HG02840 (cell line): Measurements from ENCODE around the gene NT5DC3.

Experiments used
- ATAC-seq: cut with Tn5 transposase; IDR thresholded peaks from one replicate; pipeline ENCODE4 v1.9.1; 2021; ENCODE audit warnings: mild to moderate bottlenecking, moderate library complexity, moderate number of reproducible peaks; ENCODE audit not compliant: unreplicated experiment, low FRiP score

Gene NT5DC3

GRCh38 chr12:103833891-103834290 lies 7.1 kb downstream of the NT5DC3 start:
- no peak for ATAC-seq

GRCh38 chr12:103833095-103833775 lies 7.8 kb downstream of the NT5DC3 start:
- no peak for ATAC-seq

DNA sequence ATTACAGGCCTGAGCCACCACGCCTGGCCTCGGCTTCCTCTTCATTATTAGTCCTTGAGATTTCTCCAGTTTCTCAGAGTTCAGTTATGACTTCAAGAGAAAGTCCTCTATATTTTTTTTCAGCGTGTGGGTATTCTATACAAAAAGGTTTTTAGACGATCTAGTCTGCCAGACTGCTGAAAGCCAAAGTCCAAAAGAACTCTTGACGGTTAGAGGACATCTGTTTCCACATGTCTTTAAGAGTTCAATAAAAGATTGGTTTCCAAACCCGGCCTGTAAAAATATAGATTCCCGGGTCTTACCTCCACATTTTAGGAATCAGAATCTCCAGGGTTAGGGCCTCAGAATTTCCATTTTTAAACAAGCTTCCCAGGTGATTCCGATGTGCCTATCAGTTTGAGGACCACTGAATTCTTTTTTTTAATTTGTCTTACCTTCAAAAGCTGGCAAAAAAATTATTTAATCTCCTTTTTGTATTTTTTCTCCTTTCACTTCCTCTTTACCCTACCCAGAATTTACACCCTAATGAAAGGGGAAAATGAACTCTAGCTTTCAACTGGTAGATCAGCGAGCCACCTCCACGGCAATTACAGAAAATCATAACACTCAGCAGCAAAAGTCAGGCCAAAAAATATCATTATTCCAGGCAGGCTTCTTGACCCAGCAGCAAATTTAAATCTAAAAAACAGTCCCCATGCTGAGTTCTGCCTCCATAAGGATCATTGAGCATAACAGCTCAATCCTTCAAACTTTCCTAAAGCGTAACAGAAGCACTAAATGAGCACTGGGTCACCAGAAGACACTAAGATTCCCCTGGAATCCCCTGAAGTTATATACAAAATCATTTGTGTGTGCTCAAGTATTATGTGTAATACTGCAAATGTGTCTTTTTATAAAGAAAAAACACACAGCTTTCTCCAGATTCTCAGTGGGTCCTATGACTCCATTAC lies 8.7 kb downstream of the NT5DC3 start:
- ATAC-seq: no peak

GRCh38 chr12:103830730-103831320 lies 10.2 kb downstream of the NT5DC3 start:
- no peak for ATAC-seq

GRCh38 chr12:103830025-103830725 lies 10.9 kb downstream of the NT5DC3 start:
- no peak for ATAC-seq

DNA sequence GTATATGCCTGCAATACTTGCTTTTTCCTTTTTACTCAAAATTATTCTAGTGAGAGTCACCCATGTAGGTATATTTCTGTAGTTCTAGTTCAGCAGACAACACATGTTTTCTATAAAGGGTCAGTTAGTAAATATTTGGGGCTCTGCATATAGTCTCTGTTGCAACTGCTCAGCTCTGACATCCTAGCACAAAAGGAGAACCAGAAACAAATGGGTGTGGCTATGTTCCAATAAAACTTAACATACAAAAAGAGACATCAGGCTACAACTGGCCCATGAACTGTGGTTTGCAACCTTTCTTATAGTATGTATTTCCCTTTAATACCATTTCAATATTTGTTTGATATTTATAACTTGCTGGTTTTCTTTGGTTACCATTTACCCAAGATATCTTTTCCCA lies 11.9 kb downstream of the NT5DC3 start:
- ATAC-seq: no peak

DNA sequence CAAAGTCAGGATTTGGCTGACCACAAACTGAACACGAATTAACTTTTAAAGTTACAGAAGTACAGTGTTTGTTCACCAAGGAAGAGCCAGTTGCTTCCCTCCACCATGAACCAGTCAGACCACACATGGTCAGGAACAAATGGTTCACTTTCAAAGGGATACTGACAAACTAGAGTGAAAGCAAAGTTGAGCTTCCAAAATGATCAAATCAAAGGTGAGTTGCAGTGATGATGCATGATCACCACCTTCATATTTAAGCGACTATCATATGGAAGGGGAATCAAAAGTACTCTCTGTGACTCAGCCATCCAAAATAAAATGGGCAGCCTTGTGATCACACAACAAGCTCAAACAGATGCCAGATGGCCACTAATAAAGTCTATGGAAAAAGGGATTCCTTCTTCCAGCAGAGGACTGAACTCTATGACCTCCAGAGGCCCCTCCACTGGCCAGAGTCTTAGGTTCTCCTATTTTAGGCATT lies 13.1 kb downstream of the NT5DC3 start:
- ATAC-seq: no peak

DNA sequence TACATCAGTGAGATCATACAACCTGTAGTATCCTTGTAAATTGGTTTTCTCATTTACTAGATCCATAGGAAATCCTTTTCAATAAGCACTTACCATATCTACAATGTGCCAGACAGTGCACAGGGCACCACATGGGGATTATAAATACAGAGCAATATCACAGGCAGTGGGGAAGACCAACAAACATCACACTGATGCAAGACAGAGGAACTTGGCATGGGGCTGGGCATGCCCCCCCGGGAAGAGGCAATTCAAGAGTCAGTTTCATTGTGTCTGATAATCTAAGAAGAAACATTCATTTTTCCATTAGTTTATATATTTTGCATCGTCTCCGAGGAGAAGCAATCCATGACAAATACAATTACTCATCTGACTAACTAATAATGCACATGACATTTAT lies 16.2 kb downstream of the NT5DC3 start:
- no peak for ATAC-seq

DNA sequence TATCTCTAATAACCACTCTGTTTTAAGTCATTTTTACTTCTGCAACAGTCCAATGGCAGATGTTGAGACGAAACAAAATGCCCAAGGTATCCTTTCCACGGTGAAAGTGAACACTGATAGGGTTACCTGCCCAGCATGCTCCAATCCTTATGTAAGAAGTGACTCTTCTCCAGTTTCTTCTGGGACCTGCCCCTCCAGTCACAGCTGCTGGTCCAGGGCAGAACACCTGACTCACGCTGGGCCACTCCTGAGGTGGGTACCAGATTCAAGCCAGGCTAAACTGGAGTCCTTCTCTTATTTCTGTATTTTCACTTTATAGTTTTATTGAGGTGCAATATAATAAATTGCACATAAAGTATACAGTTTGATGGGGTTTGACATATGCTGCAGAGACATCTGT lies 16.7 kb downstream of the NT5DC3 start:
- ATAC-seq: no peak

DNA sequence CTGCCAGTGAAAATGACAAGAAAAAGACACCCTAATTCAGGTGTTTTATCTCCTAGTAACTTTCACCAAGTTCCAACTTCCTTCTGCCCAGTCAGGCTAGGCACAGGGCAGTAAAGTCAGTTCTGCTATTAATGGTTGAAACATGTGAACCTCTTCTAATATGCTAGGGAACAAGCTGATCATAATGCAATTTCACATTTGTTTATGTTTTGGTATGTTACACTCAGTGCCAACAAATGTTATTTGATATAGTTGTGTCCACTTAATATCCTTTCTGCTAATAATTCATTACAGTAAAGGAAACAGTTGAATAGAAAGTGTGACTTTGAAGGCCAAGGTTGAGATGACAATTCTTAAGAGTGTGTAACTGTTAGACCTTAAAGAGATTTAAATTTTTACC lies 17.2 kb downstream of the NT5DC3 start:
- ATAC-seq: no peak

DNA sequence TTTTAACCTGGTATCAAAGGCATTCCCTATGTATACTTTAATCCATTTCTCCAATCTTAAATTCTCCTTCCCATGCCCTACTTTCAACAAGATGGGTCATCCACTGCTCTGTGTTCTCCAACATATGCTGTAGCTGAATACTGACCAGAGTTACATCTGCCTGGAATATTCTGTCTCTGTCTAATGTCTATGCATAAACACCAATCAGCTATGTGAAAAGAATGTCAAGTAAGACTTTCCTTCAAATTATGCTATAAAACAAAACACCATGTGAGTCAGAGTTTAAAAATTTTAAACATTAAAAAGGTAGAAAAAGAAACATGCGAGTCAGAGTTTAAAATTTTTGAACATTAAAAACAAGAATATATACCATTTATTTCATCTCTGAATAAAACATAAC lies 19.3 kb downstream of the NT5DC3 start:
- no peak for ATAC-seq

DNA sequence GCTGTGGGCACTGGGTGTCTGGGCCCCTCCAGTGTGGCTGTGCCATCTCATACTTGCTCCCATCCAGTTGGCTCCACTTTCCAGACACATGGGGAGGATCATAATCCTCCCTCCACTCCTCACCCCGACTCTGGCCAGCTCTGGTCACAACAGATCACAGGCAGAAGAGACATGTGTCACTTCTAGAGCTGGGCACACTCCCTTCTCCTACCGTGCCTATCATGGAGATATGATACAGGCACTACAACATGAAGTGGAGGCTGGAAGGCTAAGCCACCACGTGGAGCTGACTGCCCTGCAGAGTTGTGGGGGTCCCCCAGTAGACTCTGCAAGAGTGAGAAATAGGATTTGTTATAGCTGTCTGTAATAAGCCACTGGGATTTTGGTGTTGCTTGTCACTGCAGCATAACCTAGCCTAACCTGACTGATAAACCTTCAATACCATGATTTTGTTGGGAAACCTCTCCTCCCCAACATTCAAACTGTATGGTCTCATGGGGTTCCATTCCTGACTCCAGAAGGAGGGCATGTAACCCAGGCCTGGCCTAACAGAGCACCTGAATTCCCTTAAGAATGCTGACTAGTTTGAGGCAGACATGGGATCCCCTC lies 20.0 kb downstream of the NT5DC3 start:
- ATAC-seq: no peak

DNA sequence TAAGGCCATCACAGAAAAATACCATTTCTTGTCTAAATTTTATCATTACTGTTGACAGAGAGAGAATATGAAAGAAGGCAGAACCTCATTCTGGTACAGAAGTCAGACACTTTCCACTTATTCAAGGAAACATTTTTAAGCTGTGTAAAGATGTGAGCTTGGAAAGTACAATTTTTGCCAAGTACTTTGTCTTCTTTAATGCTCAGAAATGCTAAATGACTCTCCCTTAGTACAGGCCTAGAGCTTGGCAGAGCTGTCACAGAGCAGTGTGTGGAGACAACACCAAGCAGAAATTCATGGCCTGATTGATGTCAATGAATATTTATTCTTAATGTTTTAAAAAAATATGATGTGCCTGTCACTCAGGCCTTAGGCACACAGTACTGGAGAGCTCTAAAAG lies 20.7 kb downstream of the NT5DC3 start:
- ATAC-seq: no peak

DNA sequence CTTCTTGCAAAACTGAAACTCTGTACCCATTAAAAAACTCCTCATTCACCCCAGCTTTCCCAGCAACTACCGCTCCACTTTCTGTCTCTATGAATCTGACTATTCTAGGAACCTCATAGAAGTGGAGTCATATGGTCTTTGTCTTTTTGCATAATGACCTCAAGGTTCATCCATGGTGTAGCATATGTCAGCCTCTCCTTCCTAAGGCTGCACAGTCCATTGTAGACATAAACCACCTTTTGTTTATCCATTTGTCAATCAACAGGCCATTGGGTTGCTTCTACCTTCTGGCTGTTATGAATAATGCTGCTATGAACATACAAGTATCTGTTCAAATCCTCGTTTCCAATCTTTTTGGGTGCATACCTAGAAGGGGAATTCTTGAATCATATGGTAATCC lies 21.1 kb downstream of the NT5DC3 start:
- ATAC-seq: no peak

DNA sequence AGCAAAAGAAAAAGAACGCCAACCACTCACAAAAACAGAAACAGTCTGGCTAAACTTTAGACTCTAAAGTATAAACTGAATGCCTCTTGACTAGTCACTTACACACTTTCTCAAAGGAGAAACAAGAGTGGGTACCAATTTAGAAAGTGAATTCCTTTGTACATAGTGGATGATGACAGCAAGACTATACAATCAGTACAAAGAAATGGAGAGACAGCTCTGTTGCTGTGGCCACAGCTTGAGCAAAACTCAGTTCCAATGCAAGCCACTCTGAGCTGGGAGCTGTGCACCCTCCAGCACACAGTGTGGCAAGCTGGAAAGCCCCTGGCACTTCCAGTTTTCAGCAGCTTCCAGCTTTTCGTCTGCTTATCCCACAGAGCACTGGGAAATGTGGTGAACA lies 21.7 kb downstream of the NT5DC3 start:
- no peak for ATAC-seq

DNA sequence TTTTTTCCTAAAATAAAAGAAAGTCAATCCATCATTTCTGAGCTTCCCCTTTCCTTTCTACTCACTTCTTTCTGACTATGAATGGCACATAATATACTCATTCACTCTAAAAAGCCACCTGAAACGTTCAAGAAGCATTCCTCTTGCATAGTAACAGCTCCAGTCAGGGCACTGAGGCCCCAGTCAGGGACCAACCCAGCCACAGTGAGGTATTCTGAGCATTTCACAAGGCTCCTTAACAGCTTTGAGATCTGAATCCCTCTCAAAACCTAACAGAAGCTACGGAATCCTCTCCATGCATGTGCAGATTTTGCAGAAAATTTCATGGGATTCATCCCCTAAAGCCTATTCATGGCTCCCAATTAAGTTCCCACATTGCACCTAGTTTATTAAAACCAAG lies 23.2 kb downstream of the NT5DC3 start:
- ATAC-seq: no peak

DNA sequence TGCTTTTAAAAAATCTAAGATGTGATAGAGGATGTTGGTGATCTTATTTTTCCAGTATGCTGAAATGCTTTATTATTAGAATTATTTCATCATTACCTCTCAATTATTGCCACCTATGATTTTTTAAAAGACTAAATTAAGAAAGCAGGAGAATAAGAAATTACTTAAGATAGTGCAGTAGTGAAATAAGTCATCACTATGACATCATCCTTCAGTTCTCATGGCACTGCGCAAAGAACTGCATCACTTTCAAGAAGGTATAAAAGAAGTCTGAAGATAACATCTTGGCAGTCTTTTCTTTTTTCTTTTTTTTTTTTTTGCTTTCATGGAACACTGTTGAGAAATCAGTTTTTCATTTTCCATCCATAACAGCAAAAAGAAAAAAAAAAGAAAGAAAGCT lies 24.4 kb downstream of the NT5DC3 start:
- no peak for ATAC-seq

DNA sequence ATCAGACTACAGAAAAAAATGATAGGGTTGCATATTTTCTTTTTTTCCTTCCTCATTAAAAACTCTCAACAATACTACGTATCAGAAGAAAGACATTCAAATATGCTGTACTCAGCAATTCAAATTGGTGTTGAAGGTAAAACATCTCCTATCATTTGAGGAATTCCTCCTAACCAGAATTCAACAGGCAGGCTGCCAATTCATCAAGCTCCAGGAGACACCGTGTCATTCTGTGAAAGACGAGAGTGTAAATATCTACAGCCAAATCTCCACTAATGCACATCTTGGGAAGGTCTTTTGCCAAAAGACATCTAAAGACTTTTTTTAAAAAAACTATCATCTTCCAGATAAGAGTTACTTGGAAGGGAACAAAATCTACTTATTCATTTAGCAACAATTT lies 26.6 kb downstream of the NT5DC3 start:
- ATAC-seq: no peak

GRCh38 chr12:103813949-103814348 lies 27.1 kb downstream of the NT5DC3 start:
- no peak for ATAC-seq

DNA sequence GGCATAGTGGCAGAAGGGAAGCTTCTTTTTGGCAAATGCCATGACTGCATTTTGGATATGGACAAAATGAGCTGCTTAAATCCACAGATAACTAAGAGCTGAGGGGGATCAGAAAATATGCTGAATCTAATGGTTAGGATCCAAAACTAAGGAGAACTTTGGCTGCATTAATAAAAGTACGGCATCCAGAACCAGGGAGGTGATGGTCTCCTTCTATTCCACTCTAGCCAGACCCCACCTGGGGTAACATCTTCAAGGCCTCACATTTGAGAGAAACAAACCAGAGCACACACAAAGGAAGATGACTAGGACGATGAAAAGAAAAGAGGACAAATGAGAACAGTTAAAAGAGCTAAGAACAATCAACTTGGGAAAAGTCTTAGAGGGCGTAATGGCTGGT lies 27.6 kb downstream of the NT5DC3 start:
- ATAC-seq: no peak
